SU-DHL-6 (cell line): ENCODE results near the gene PDCD1LG2.

Experiments
- H2AFZ ChIP-seq: fragments of 200-600 bp; sonication (generic); 2 replicates; pipeline ENCODE4 v1.6.1; 2014; ENCODE audit warnings: low read depth, mild to moderate bottlenecking, moderate library complexity, mixed read lengths, antibody characterized with exemption, low read length; ENCODE audit not compliant: severe bottlenecking
- H3F3A ChIP-seq: fragments of 200-600 bp; shearing (Covaris generic); 2 replicates; pipeline ENCODE4 v1.6.0; 2016; ENCODE audit warnings: antibody characterized with exemption, mild to moderate bottlenecking; ENCODE audit not compliant: insufficient read depth
- H3K27ac ChIP-seq: fragments of 200-600 bp; sonication (generic); 2 replicates; pipeline ENCODE4 v1.5.1; 2016; ENCODE audit warnings: low read depth, mild to moderate bottlenecking, low read length, moderate library complexity, mixed read lengths
- H3K27me3 ChIP-seq: fragments of 200-600 bp; sonication (generic), shearing (Covaris generic); 2 replicates; pipeline ENCODE4 v1.6.0; 2014; ENCODE audit warnings: mild to moderate bottlenecking, low read length
- H3K36me3 ChIP-seq: fragments of 200-600 bp; sonication (generic); 2 replicates; pipeline ENCODE4 v1.6.1; 2014; ENCODE audit warnings: mild to moderate bottlenecking, low read length, mixed read lengths
- H3K4me2 ChIP-seq: fragments of 300-600, 200-600 bp; shearing (Covaris generic), sonication (generic); 2 replicates; pipeline ENCODE4 v1.6.0; 2014; ENCODE audit warnings: low read length, low read depth, mild to moderate bottlenecking; ENCODE audit not compliant: poor library complexity, severe bottlenecking
- H3K4me3 ChIP-seq: fragments of 200-600 bp; sonication (generic); 2 replicates; pipeline ENCODE4 v1.5.1; 2014; ENCODE audit warnings: antibody characterized with exemption, low read length, mild to moderate bottlenecking, mixed read lengths; ENCODE audit not compliant: insufficient read depth, poor library complexity, severe bottlenecking
- H3K79me2 ChIP-seq: fragments of 200-600 bp; sonication (generic); 2 replicates; pipeline ENCODE4 v1.6.1; 2014; ENCODE audit warnings: mild to moderate bottlenecking, low read length, moderate library complexity; ENCODE audit not compliant: insufficient read depth
- H3K9ac ChIP-seq: fragments of 200-600 bp; sonication (generic); 2 replicates; pipeline ENCODE4 v1.7.0; 2014; ENCODE audit warnings: mild to moderate bottlenecking, low read length
- H3K9me2 ChIP-seq: fragments of 200-600 bp; sonication (generic); replicated peaks from 2 replicates; pipeline ENCODE4 v1.6.1; 2014; ENCODE audit warnings: low read length; ENCODE audit not compliant: insufficient read depth
- H3K9me3 ChIP-seq: fragments of 200-600 bp; sonication (generic); 2 replicates; pipeline ENCODE4 v1.6.1; 2014; ENCODE audit warnings: low read length, mixed read lengths; ENCODE audit not compliant: insufficient read depth
- H4K20me1 ChIP-seq: fragments of 200-600 bp; sonication (generic); 2 replicates; pipeline ENCODE4 v1.6.1; 2014; ENCODE audit warnings: low read depth, mild to moderate bottlenecking, antibody characterized with exemption, low read length, moderate library complexity, mixed read lengths
- CTCF ChIP-seq: fragments of 200-600 bp; sonication (generic); IDR thresholded peaks from one replicate; pipeline ENCODE4 v1.5.1; 2017; ENCODE audit warnings: antibody characterized with exemption, mild to moderate bottlenecking, low read length, moderate library complexity; ENCODE audit not compliant: insufficient read depth, poor library complexity, severe bottlenecking
- EZH2phosphoT487 ChIP-seq: fragments of 200-600 bp; sonication (generic), shearing (Covaris generic); conservative IDR thresholded peaks from 2 replicates; pipeline ENCODE4 v1.6.1; 2018; ENCODE audit warnings: mild to moderate bottlenecking, antibody characterized with exemption, low read length, moderate library complexity, mixed read lengths

The PDCD1LG2 gene

GRCh38 chr9:5609226-5609596, 98.9 kb downstream of the PDCD1LG2 start:
- Histone ChIP-seq H3K9me3 (no peaks in the 10 kb centered on the region), H3K27ac (no peak overlapping the region), H3K4me2 (no peak overlapping the region), H3K36me3 (no peaks in the 10 kb centered on the region), H3K4me3 (no peak overlapping the region), H3F3A (peaks cover 11% of the 10 kb centered on the region; the same call in 1 of the 2 replicates), H3K9ac (no peak overlapping the region), H3K27me3 (no peaks in the 10 kb centered on the region), H3K79me2 (no peaks in the 10 kb centered on the region), H2AFZ (no peak overlapping the region), H4K20me1 (no peaks in the 10 kb centered on the region), H3K9me2 (no peaks in the 10 kb centered on the region)
- TF ChIP-seq CTCF (no peak), EZH2phosphoT487 (no peak)

- Histone ChIP-seq H3K9me3 (no peaks in the 10 kb centered on the region), H4K20me1 (no peaks in the 10 kb centered on the region), H3K9ac (no peak overlapping the region), H3K27me3 (no peaks in the 10 kb centered on the region), H3K27ac (no peak overlapping the region), H3K9me2 (no peaks in the 10 kb centered on the region), H3F3A (peaks cover 11% of the 10 kb centered on the region; the same call in 1 of the 2 replicates), H3K4me3 (no peak overlapping the region), H3K36me3 (no peaks in the 10 kb centered on the region), H3K79me2 (no peaks in the 10 kb centered on the region), H3K4me2 (no peak overlapping the region), H2AFZ (no peak overlapping the region)
- TF ChIP-seq CTCF (no peak), EZH2phosphoT487 (no peak)
Observed at GRCh38 chr9:5610491-5610890, 100.2 kb downstream of the PDCD1LG2 start.

GRCh38 chr9:5611321-5612184, 101.2 kb downstream of the PDCD1LG2 start:
- Histone ChIP-seq H2AFZ (no peak overlapping the region), H3K27me3 (no peaks in the 10 kb centered on the region), H3K9ac (no peak overlapping the region), H3K9me3 (no peaks in the 10 kb centered on the region), H3K27ac (no peak overlapping the region), H3K79me2 (peaks cover 5% of the 10 kb centered on the region; the same call in 1 of the 2 replicates), H3K4me3 (no peak overlapping the region), H3K4me2 (no peak overlapping the region), H4K20me1 (0 out of 2 replicates have a peak, but pooled peaks cover 2% of the 10 kb centered on the region), H3F3A (peaks cover 11% of the 10 kb centered on the region; the same call in 1 of the 2 replicates), H3K36me3 (no peaks in the 10 kb centered on the region), H3K9me2 (no peaks in the 10 kb centered on the region)
- TF ChIP-seq CTCF (no peak), EZH2phosphoT487 (no peak)
